HPDE6-E6E7 (cell line): Measurements from ENCODE around the gene STRA8.
"Not testable (repeated sequence)": the region's sequence is repeated elsewhere in the genome, so short reads cannot be mapped to it uniquely, and the experiment has no call there.

ENCODE experiments used
- DNase-seq: peaks from one replicate; pipeline ENCODE4 v3.0.0; 2011; ENCODE audit warnings: missing footprints; ENCODE audit errors: extremely low spot score

The STRA8 gene

GRCh38 chr7:135205850-135206249 is 27.8 kb upstream of the STRA8 start:
- DNase-seq = no peak

- no peak for DNase-seq
Measured at GRCh38 chr7:135206941-135207391, 26.7 kb upstream of the STRA8 start.

GRCh38 chr7:135207406-135208101 is 26.1 kb upstream of the STRA8 start:
- DNase-seq = no peak

GRCh38 chr7:135208102-135208793 is 25.4 kb upstream of the STRA8 start:
- DNase-seq = no peak

DNA sequence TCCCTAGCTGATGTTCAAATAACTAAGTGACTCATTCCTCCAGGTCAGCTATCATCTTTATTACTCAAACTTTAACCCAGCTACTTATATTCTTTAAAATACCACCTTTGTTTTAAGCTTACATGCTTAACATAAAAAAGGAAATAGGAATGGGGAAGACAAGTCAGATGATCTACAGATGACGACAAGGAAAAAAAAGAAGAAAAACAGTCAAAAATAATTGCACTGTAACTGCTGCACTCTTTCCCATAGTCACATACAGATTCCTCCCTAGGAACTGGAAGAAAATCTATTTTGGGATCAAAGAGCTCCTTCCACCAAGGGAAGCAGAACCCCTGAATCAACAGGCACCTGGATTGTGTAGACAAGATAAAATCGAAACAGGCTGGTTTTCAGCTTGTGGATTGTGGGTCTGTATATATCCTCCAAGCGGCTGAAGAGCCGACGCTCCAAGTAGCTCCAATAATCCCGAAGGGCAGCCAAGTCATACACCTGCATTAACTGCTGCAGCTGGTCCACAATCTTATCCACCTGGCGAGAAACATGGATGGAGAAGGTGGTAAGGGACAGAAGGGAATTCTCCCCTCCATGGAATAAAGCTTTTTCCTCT is 24.3 kb upstream of the STRA8 start:
- DNase-seq = no peak

GRCh38 chr7:135210888-135211178 is 22.8 kb upstream of the STRA8 start:
- no peak for DNase-seq

DNA sequence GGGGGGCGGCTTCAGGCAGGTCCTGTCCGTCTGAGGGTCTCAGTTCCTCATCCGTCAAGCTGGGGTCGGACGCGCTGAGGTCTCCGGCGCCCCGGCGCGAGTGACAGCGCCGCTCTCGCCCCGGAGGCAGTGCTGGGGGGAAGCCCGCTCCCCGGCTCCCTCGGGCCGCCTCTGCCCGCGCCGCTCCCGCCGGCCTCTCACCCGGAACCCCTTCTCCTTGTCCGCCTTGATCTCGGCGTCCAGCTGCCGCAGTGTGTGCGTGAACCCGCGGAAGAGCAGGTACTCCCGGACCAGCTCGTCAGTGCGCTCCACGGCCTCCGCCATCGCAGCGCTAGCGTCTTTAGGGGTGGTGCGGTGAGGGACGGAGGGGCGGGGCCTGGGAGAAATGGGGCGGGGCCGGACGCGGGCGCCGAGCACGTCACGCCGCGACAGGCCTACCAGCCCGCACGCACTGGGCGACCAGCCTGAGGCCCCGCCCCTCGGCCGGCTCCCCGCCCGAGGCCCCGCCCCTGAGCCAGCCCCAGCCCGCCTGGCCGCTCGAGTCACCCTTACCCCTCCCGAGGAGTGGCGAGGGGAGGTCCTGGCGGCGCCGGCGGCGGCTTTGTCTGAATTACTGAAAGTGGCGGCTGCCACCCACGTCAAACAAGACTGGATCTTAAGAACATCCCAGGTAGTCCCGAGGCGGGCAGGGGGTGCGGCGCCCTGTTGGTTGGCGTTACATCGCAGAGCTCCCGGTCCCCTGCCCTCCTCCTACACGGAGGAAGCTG is 22.3 kb upstream of the STRA8 start, which contains the start of gene WDR91:
TSS of gene WDR91 (minus strand) at position 348 of the 767 bp plus-strand sequence. CDS start at position 324, 24 bp downstream.
- peak; percentile 93 for DNase-seq

DNA sequence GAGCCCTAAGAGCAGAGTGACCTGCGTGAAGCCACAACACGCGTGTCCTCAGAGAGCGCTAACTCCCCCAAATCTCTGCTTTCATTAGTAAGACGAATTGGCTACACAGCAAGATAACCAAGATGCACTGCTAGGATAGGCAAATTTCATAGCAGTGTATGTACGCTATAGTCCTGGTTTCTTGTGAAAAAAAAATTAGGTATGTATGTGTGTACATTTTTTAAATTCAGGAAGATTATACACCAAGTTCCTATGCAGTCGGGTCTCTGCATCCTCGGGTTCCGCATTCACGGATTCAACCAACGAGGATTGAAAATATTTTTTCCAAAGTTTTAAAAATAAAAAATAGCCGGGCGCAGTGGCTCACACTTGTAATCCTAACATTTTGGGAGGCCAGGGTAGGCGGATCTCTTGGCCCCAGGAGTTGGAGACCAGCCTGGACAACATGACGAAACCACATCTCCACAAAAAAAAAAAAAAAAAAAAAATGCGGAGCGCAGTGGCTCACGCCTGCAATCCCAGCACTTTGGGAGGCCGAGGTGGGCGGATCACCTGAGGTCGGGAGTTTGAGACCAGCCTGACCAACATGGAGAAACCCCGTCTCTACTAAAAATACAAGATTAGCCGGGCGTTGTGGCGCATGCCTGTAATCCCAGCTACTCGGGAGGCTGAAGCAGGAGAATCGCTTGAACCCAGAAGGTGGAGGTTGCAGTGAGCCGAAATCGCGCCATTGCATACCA is 21.5 kb upstream of the STRA8 start:
- not testable (repeated sequence) for DNase-seq

DNA sequence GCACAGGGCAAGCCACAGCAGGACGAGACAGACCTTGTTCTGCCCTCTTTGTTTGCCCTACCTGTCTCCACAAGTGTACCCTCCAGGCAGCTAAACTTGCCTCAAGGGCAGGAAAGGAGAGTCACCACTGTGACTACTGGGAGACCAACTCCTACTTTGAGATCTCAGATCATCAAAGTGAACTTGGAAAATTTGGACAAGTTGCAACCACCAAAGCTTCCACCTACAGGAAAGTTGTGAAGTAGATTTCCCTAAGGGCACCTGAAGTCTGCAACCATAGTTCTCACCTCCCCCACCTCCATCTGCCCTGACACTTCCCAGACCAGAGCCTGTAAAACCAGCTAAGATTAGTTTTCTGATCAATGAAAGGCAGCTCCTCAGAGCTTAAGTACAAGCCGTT is 19.8 kb upstream of the STRA8 start:
- peak; percentile 66 for DNase-seq

GRCh38 chr7:135215180-135215579 is 18.5 kb upstream of the STRA8 start:
- DNase-seq = no peak

DNA sequence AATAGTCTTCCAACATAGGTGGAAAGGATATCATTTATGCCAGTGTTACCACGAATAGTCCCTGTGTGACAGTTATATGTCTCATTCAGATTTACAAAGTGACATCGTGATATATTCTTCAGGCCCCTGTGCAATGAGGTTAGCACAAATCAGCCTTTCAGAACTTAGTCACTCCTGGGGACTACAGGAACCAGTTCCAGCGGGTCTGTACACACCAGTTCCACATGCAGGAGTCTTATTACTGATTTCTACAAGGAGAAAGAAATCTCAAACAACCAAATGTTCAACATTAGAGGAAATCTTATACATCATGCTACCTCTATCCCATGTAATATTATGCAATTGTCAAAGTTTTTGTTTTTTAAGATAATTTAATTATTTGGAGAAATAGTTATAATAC is 17.9 kb upstream of the STRA8 start:
- DNase-seq = no peak

DNA sequence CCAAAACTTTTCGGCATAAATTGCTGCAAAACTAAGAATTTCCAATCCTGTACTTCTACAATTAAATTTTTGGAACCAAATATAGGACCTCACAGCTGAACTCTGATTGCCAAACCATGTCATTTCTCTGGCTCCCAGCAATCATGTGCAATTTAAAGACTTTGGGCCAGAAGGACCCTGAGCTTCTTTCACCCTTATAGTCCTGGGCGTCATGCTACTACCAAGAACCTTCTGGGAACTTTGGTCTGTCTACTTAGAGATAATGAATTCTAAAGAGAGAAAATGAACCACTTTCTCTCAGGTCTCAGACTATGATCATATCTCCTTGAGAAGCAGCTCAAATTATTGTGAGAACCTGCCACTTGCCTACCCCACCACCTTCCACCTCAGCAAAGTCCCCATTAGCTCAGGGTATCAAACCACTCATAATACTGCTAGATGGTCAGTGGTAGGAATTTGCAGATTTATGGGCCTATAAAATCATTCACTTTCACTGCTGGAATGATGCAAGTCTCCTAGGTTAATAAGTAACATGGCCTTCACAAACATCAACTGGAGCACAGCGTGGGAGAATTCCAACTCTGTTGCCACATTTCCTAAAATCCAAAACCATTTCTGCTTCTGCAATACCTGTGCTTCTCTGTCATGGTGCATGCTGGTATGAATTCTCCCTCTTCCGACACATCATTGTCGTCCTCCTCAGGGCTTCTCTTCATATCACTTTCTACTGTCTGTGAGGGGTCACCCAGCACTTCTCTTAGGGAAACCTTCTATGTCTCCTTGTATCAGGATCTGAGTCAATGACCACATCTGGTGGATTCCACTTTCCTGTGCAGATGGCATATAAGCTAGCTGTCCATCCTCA is 15.8 kb upstream of the STRA8 start:
- DNase-seq = no peak

DNA sequence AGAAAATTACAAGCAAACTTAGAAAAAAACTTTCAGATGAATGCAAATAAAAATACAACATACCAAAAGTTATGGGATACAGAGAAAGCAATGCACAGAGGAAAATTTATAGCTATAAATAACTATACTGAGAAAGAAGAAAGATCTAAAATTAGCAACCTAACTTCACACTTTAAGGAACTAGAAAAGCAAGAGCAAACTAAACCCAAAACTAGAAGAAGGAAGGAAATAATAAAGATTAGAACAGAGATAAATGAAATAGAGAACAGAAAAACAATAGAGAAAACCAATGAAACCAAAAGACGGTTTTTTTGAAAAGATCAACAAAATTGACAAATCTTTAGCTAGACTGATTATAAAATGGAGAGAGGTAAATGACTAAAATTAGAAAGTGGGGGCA is 9.6 kb upstream of the STRA8 start:
- no peak for DNase-seq

DNA sequence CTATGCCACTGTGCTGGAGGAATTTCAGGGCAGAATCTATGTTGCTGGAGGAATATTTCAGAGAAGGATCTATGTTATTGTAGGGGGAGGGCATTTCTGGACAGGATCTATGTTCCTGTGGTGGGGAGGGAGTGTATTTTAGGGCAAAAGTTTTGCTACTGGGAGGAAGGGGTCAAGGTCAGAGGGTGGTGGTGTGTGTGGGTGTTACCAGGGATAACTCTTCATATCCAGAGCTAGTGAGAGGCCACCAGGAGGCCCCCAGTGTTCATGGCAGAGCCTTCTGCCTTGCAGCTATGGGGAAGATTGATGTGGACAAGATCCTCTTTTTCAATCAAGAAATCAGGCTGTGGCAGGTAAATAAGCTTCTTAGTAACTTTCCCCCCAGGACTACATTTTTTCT is 2.0 kb upstream of the STRA8 start:
- DNase-seq = no peak

GRCh38 chr7:135232087-135232486 is 1.6 kb upstream of the STRA8 start:
- DNase-seq = no peak

DNA sequence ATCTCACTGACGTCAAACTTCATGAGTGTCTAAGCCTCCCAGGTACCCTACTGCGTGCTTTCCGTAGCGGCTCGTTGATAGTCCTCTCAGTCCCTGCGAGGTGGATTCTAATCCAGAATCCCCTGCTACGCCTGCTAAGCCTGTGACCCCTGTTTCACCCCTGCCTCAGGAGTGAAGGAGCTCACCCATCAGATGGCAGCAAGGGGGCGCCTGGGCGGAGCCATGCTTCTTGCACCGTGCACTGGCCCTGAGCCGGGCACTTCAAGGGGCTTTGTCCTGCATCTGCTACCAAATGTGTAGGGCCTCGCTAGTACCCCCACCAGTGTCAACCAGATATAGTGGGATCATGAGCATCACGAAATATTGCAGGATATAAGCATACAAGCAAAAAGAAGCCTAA is 918 bp upstream of the STRA8 start:
- DNase-seq = no peak

DNA sequence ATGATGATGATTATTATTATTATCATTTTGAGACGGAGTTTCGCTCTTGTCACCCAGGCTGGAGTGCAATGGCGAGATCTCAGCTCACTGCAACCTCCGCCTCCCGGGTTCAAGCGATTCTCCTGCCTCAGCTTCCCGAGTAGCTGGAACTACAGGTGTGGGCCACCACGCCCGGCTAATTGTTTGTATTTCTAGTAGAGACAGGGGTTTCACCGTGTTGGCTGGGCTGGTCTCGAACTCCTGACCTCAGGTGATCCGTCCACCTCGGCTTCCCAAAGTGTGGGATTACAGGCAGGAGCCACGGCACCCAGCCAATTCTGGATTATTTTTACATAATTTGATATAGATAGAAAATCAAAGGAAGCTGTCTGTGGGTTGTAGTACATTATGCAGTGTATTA is 457 bp downstream of the STRA8 start:
- not testable (repeated sequence) for DNase-seq

DNA sequence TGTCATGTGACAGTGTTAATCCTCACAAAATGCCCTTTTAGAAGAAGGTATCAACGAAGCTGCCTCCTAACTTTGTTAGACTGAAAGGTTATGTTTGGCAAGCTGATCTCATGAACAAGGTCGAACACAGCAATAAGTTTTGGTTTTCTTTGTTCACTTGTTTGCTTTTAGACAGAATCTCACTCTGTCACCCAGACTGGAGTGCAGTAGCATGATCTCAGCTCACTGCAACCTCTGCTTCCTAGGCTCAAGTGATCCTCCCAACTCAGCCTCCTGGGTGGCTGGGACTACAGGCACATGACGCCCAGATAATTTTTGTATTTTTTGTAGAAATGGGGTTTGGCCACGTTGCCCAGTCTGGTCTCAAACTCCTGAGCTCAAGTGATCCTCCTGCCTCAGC is 1.1 kb downstream of the STRA8 start:
- DNase-seq = no peak

DNA sequence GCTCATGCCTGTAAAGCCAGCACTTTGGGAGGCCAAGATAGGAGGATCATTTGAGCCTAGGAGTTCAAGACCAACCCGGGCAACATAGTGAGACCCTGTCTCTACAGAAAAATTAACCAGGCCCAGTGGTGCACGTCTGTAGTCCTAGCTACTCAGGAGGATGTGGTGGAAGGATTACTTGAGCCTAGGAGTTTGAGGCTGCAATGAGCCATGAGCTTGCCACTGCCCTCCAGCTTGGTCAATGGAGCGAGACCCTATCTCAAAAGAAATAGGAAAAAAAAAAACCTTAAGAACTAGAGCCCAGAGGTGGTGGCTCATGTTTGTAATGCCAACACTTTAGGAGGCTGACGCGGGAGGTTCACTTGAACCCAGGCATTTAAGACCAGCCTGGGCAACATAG is 2.2 kb downstream of the STRA8 start:
- DNase-seq = no peak

DNA sequence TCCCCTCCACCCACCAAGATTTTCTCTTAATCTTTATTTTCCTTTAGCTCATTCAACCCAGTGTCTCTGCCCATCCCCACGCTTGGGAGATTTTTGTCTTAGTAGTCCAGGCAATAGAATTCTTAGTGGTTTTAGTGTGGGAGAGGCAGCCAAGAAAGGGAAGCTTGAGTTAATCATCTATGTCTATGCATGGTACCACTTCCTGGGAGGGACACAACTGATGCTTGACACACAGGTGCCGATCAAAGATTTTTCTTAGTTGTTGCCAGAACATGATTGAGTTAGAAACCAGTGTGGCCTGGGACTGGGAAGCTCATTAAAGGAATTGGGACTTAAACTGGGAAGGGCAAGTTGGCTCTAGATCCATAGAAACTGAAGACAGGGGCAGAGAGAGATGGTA is 3.1 kb downstream of the STRA8 start:
- no peak for DNase-seq
